ENCODE results near the gene LAMA3.

Gene LAMA3

GRCh38 chr18:23669804-23670405, 19.3 kb upstream of the LAMA3 start:
- no peak for TF ChIP-seq CTCF (IDR thresholded peaks at IDR 0.05; ENCODE audit: low read depth, low read length, missing control alignments)
- no peak for DNase-seq (ENCODE audit: low read depth)
- H3K4me3 ChIP-seq (ENCODE audit: low read depth, low read length): no peak overlapping the region

DNA sequence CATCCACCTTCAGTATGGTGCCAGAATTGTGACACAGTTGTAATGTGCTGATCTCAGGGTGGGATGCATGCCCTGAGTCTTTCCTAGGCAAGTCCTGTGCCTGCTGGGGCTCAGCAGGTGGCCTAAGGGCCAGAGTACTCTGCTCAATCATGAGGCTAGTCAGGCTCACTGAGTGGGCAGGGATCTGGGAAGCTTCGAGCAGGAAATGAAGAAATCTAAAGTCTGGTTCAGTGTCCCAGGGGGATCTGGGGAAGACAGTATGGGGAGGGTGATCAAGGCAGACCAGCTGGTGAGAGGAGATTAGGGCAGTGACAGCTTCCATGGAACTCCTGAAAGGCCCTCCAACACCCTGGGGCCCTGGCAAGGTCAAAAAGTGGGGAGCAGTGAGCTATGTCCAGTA, 17.7 kb upstream of the LAMA3 start:
- no peak for TF ChIP-seq CTCF (IDR thresholded peaks at IDR 0.05; ENCODE audit: low read depth, low read length, missing control alignments)
- no peak for DNase-seq (ENCODE audit: low read depth)
- no peak overlapping the region for H3K4me3 ChIP-seq (ENCODE audit: low read depth, low read length)

DNA sequence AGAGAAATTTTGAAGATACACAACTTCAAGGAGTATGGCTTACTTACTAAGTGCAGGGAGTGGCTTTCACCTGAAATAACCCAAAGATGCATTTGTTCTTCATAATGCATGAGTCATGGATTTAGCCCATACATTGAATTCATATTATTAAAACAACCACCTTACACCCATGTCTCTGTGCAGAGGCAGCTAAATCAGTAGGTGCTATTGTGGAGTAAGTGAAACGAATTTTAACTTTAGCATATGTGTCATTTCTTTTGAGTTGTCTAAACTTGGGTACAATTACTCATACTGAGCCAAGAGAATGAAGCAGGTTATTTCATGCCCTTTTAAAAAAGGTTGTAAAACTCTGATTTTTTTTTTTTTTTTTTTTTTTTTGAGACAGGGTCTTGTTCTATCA, 15.5 kb upstream of the LAMA3 start:
- no peak for TF ChIP-seq CTCF (IDR thresholded peaks at IDR 0.05; ENCODE audit: low read depth, low read length, missing control alignments)
- H3K4me3 ChIP-seq (ENCODE audit: low read depth, low read length): no peak overlapping the region
- no peak for DNase-seq (ENCODE audit: low read depth)

- no peak overlapping the region for H3K4me3 ChIP-seq (ENCODE audit: low read depth, low read length)
- DNase-seq (ENCODE audit: low read depth): no peak
- no peak for TF ChIP-seq CTCF (IDR thresholded peaks at IDR 0.05; ENCODE audit: low read depth, low read length, missing control alignments)
Measured at GRCh38 chr18:23675236-23675635, 14.0 kb upstream of the LAMA3 start.

DNA sequence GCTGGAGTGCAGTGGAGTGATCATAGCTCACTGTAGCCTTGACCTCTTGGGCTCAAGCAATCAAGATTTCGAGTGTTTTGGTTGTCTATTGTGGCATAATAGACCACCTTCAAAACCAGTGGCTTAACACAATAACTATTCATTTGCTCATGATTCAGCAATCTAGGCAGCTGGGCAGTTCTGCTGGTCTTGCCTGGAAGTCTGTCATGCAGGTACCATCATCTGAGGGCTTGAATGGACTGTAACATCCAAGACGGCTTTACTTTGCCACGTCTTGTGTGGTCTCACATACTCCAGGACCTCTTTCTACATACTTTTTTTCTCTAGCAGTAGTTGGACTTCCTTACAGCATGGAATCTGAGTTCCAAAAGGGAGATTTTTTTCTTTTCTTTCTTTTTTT, 13.4 kb upstream of the LAMA3 start:
- TF ChIP-seq CTCF (IDR thresholded peaks at IDR 0.05; ENCODE audit: low read depth, low read length, missing control alignments): no peak
- no peak overlapping the region for H3K4me3 ChIP-seq (ENCODE audit: low read depth, low read length)
- no peak for DNase-seq (ENCODE audit: low read depth)

GRCh38 chr18:23682045-23682444, 7.2 kb upstream of the LAMA3 start:
- TF ChIP-seq CTCF (IDR thresholded peaks at IDR 0.05; ENCODE audit: low read depth, low read length, missing control alignments): no peak
- DNase-seq (ENCODE audit: low read depth): no peak
- H3K4me3 ChIP-seq (ENCODE audit: low read depth, low read length): no peak overlapping the region

DNA sequence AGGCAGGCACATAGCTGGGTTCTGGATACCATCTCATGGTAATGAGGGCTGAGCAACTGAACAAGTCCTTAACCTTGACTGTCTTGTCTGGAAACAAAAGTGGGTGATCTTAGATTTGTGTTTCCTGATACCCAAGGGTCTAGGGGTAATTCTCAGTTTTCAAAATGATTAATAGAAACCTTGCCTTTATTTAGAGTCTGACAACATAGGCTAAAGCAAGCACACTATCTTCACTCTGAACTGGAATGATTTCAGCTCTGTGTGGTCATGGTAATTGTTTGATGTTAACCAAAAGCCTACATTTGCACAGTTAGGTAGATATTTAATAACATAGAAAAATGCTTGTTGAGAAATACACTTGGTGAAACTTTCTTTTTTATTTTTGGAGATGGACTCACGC, 6.8 kb upstream of the LAMA3 start:
- TF ChIP-seq CTCF (IDR thresholded peaks at IDR 0.05; ENCODE audit: low read depth, low read length, missing control alignments): no peak
- no peak for DNase-seq (ENCODE audit: low read depth)
- H3K4me3 ChIP-seq (ENCODE audit: low read depth, low read length): no peak overlapping the region
